ENCODE data around the gene PFN4. TPM values are rescaled to one million over a fixed set of nuclear protein-coding genes. Genes with fewer than 3 reads are reported as not detected.

PFN4 gene
- total and polyA plus RNA-seq, 9 of the 15 experiments (the other 6 are each of a cell fraction or from before 2014, with no cell fraction given) = 0.07 to 0.54 (median 0.31) TPM; not detected in 2

GRCh38 chr2:24110660-24111303 is 12.4 kb downstream of the PFN4 start:
- Histone ChIP-seq H3K27ac (ENCODE audit: extremely low read depth, low read depth, low read length) (peak overlapping the region; percentile 54; the same call in 2 of the 3 replicates), H2AFZ (ENCODE audit: low read depth, low read length) (peak overlapping the region; percentile 71), H4K20me1 (replicated peaks; ENCODE audit: control insufficient read depth, insufficient read depth, low read length) (no peaks in the 10 kb centered on the region), H3K27me3 (ENCODE audit: control insufficient read depth in 2 of 2, insufficient read depth in 2 of 2, low read length in 2 of 2) (no peaks in the 10 kb centered on the region), H3K4me3 (no peak overlapping the region), H3K79me2 (ENCODE audit: control insufficient read depth, insufficient read depth, low read length) (no peaks in the 10 kb centered on the region), H3K9ac (ENCODE audit: insufficient read depth in 1 of 2, low read depth in 2 of 2, low read length in 2 of 2) (0 out of 4 replicates have a peak overlapping the region, but pooled peaks of 1 of the 2 experiments have one; percentile 9), H3K9me3 (replicated peaks; ENCODE audit: control insufficient read depth, insufficient read depth, low read depth, low read length) (0 out of 2 replicates have a peak, but pooled peaks cover 3% of the 10 kb centered on the region), H3K36me3 (ENCODE audit: control insufficient read depth, insufficient read depth, low read length) (no peaks in the 10 kb centered on the region), H3K9me1 (ENCODE audit: control insufficient read depth, insufficient read depth, low read length) (no peaks in the 10 kb centered on the region), H3K4me1 (replicated peaks in 1 of 2; ENCODE audit: control insufficient read depth in 2 of 2, insufficient read depth in 2 of 2, low read length in 2 of 2) (peaks cover 4 to 14% of the 10 kb centered on the region in 2 experiments; a peak in 3 of 5 replicates), H3K4me2 (ENCODE audit: insufficient read depth, low read length) (peak overlapping the region; percentile 61; the same call in 1 of the 2 replicates)
- ChIA-PET CTCF (ENCODE audit: low intra/inter-chr PET ratio) (no interaction called here), POLR2A (interaction anchor here (0.8 to 2.7 kb wide), 6 partner anchors 8 to 57 kb away, joined by 3 to 25 read pairs (median 3); partner anchors contain the start of genes FAM228B and PFN4)
- WGBS (ENCODE audit: insufficient coverage, low coverage, missing lambda C conversion rate) = 22% methylated on average over 7 of the region's 7 CpGs
- TF ChIP-seq ZNF384 (IDR thresholded peaks at IDR 0.05; ENCODE audit: low read depth, low read length) = peak; percentile 84
- TF ChIP-seq VEZF1 (CRISPR knock-in tag; IDR thresholded peaks at IDR 0.05) = 0 out of 2 replicates have a peak, but pooled peaks have one; percentile 19
- no peak for TF ChIP-seq ATF1 (CRISPR knock-in tag; IDR thresholded peaks at IDR 0.05)
- 0 out of 2 replicates have a peak, but pooled peaks have one; percentile 14 for TF ChIP-seq ATF1 (tag; IDR thresholded peaks at IDR 0.05)
- no peak for TF ChIP-seq ETV6 (IDR thresholded peaks at IDR 0.05; ENCODE audit: borderline replicate concordance in 1 of 2, low read depth in 2 of 2, low read length in 1 of 2)
- TF ChIP-seq ETV6 (CRISPR knock-in tag; IDR thresholded peaks at IDR 0.05; ENCODE audit: borderline replicate concordance) = no peak
- TF ChIP-seq ZNF316 (IDR thresholded peaks at IDR 0.05) = peak; percentile 45
- TF ChIP-seq ATF7 (IDR thresholded peaks at IDR 0.05) = peak; percentile 30; the same call in 1 of the 2 replicates
- TF ChIP-seq TBL1XR1 (IDR thresholded peaks at IDR 0.05; ENCODE audit: low read length in 2 of 2) = no peak
- TF ChIP-seq FOSL1 (tag; conservative IDR thresholded peaks at IDR 0.05) = 0 out of 2 replicates have a peak, but pooled peaks have one; percentile 23
- peak; percentile 65 for TF ChIP-seq MAFG (tag; conservative IDR thresholded peaks at IDR 0.05)
- peak; percentile 96 for TF ChIP-seq PRDM10 (IDR thresholded peaks at IDR 0.05; ENCODE audit: partially characterized antibody)
- no peak for TF ChIP-seq STAG1 (CRISPR knock-in tag; IDR thresholded peaks at IDR 0.05; ENCODE audit: borderline replicate concordance)
- TF ChIP-seq NFE2 (IDR thresholded peaks at IDR 0.05; ENCODE audit: low read depth) = peak; percentile 50; the same call in 1 of the 2 replicates
- TF ChIP-seq ZNF24 (IDR thresholded peaks at IDR 0.05) = no peak
- TF ChIP-seq HNRNPK (IDR thresholded peaks at IDR 0.05; ENCODE audit: low read depth, low read length, poor library complexity, severe bottlenecking) = no peak
- ATAC-seq (peak; percentile 85), DNase-seq (ENCODE audit: extremely low read depth in 1 of 4, low spot score in 3 of 4) (peak in 2 of 4 experiments; percentile 31 to 49), FAIRE-seq (peak; percentile 64)
- in situ Hi-C loops (cut with MboI) = no loop called here
- intact Hi-C loops (cut with micrococcal nuclease) = no loop called here
- no TSS peak for BruUV-seq (replicated peaks)
